ENCODE measurements around the gene PDCD7.
"Not testable (repeated sequence)": the region's sequence is repeated elsewhere in the genome, so short reads cannot be mapped to it uniquely, and the experiment has no call there.

Gene PDCD7

DNA sequence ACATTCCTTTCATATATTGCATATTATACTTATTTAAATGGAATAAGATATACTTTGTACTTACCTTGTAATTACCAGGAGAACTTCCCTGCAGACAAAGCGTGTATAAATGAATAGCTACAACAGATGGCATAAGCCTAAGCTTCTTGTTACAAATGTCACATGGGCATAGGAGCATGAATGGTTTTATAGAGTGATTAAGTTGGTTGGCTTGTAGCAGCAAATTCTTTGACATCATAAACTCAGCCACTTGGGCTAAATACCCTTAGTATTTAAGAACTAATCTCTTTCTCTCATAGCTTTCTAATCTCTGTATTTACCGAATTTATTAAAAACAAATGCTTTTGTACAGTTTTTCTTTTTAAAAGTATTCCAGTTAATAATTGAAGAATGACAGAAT, 18.5 kb downstream of the PDCD7 start, which contains the start of gene UBAP1L:
UBAP1L (minus strand) TSS at position 115 of the 400 bp plus-strand sequence. CDS start 8,985 bp downstream, outside the sequence.
- Histone ChIP-seq H3K4me3 (ENCODE audit: low read length) (no peak within 1 kb of the TSS), H3K9ac (ENCODE audit: low read depth, low read length) (no peak within 1 kb of the TSS), H3K4me1 (ENCODE audit: insufficient read depth, low read length) (no peaks in the 10 kb centered on the region), H3K27ac (ENCODE audit: low read length) (no peak within 1 kb of the TSS), H3K27me3 (ENCODE audit: insufficient read depth, low read length) (no peaks in the 10 kb centered on the region), H3K36me3 (ENCODE audit: insufficient read depth, low read depth, low read length) (peaks cover 60% of the 10 kb centered on the region), H3K9me3 (ENCODE audit: insufficient read depth, low read depth, low read length) (no peaks in the 10 kb centered on the region)

GRCh38 chr15:65110676-65111292, 22.8 kb downstream of the PDCD7 start:
- Histone ChIP-seq H3K36me3 (ENCODE audit: insufficient read depth, low read depth, low read length) (peaks cover 25% of the 10 kb centered on the region), H3K27me3 (ENCODE audit: insufficient read depth, low read length) (no peaks in the 10 kb centered on the region), H3K4me1 (ENCODE audit: insufficient read depth, low read length) (no peaks in the 10 kb centered on the region), H3K9ac (ENCODE audit: low read depth, low read length) (no peak overlapping the region), H3K27ac (ENCODE audit: low read length) (no peak overlapping the region), H3K4me3 (ENCODE audit: low read length) (no peak overlapping the region), H3K9me3 (ENCODE audit: insufficient read depth, low read depth, low read length) (no peaks in the 10 kb centered on the region)

GRCh38 chr15:65106011-65106590, 27.5 kb downstream of the PDCD7 start:
- no peaks in the 10 kb centered on the region for H3K4me1 ChIP-seq (ENCODE audit: insufficient read depth, low read length)
- H3K4me3 ChIP-seq (ENCODE audit: low read length) = no peak overlapping the region
- no peaks in the 10 kb centered on the region; the same call in 1 of the 2 replicates for H3K27me3 ChIP-seq (ENCODE audit: insufficient read depth, low read length)
- H3K9me3 ChIP-seq (ENCODE audit: insufficient read depth, low read depth, low read length) = no peaks in the 10 kb centered on the region
- H3K9ac ChIP-seq (ENCODE audit: low read depth, low read length) = no peak overlapping the region
- H3K27ac ChIP-seq (ENCODE audit: low read length) = no peak overlapping the region
- H3K36me3 ChIP-seq (ENCODE audit: insufficient read depth, low read depth, low read length) = no peaks in the 10 kb centered on the region

- H3K4me3 ChIP-seq (ENCODE audit: low read length) = no peak overlapping the region
- no peaks in the 10 kb centered on the region for H3K4me1 ChIP-seq (ENCODE audit: insufficient read depth, low read length)
- H3K9ac ChIP-seq (ENCODE audit: low read depth, low read length) = no peak overlapping the region
- H3K27me3 ChIP-seq (ENCODE audit: insufficient read depth, low read length) = no peaks in the 10 kb centered on the region; the same call in 1 of the 2 replicates
- no peak overlapping the region for H3K27ac ChIP-seq (ENCODE audit: low read length)
- no peaks in the 10 kb centered on the region for H3K36me3 ChIP-seq (ENCODE audit: insufficient read depth, low read depth, low read length)
- no peaks in the 10 kb centered on the region for H3K9me3 ChIP-seq (ENCODE audit: insufficient read depth, low read depth, low read length)
Measured at GRCh38 chr15:65105038-65105437, 28.6 kb downstream of the PDCD7 start.

DNA sequence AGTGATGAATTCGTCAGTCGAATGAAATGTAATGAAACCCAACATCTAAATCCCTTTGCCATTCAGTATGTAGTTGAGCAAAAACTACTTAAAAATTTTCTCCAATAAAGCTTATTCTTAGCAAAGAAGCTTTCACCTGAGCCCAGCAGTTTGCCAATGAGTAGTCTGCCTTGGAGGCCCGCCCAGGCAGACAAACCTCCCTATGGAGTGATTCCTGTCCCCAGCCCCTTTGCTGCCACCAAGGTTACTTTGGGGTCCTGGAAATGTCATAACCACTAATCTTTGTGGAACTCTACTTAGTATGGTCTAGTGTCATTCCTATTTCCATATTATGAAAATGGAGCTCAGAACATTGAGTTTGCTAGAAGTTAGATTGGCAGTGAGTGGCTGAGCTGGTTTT, 30.7 kb downstream of the PDCD7 start:
- no peak overlapping the region for H3K27ac ChIP-seq (ENCODE audit: low read length)
- no peaks in the 10 kb centered on the region for H3K9me3 ChIP-seq (ENCODE audit: insufficient read depth, low read depth, low read length)
- H3K36me3 ChIP-seq (ENCODE audit: insufficient read depth, low read depth, low read length) = peaks cover 15% of the 10 kb centered on the region; the same call in 1 of the 2 replicates
- no peak overlapping the region for H3K9ac ChIP-seq (ENCODE audit: low read depth, low read length)
- H3K4me1 ChIP-seq (ENCODE audit: insufficient read depth, low read length) = no peaks in the 10 kb centered on the region
- H3K4me3 ChIP-seq (ENCODE audit: low read length) = no peak overlapping the region
- no peaks in the 10 kb centered on the region; the same call in 1 of the 2 replicates for H3K27me3 ChIP-seq (ENCODE audit: insufficient read depth, low read length)

GRCh38 chr15:65101891-65102708, 31.5 kb downstream of the PDCD7 start:
- Histone ChIP-seq H3K36me3 (ENCODE audit: insufficient read depth, low read depth, low read length) (peaks cover 16% of the 10 kb centered on the region; the same call in 1 of the 2 replicates), H3K9ac (ENCODE audit: low read depth, low read length) (no peak overlapping the region), H3K27me3 (ENCODE audit: insufficient read depth, low read length) (no peaks in the 10 kb centered on the region; the same call in 1 of the 2 replicates), H3K9me3 (ENCODE audit: insufficient read depth, low read depth, low read length) (no peaks in the 10 kb centered on the region), H3K27ac (ENCODE audit: low read length) (no peak overlapping the region), H3K4me3 (ENCODE audit: low read length) (no peak overlapping the region), H3K4me1 (ENCODE audit: insufficient read depth, low read length) (no peaks in the 10 kb centered on the region)

DNA sequence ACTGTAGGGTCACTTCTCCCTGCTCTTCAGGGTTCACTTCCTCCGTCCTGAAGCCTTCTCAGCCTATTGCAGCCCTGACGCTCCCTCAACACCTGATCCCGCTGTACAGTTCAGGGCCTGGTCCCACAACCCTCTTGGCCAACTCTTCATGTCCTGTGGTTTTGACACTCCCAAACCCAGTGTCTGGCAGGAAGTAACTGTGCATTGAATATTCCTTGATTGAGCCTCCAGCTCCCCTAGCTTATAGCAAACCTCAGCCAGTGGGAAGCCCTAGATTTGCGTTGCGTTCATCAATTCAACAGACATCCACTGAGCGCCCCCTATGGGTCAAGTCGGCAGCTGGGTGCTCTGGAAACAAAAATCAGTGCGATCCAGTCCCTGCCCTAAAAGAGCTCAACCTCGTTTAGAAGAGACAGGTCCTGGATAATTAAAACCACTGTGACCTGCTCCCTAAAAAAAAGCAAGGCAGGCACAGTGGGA, 32.2 kb downstream of the PDCD7 start:
- Histone ChIP-seq H3K9me3 (ENCODE audit: insufficient read depth, low read depth, low read length) (no peaks in the 10 kb centered on the region), H3K4me3 (ENCODE audit: low read length) (no peak overlapping the region), H3K27ac (ENCODE audit: low read length) (no peak overlapping the region), H3K4me1 (ENCODE audit: insufficient read depth, low read length) (no peaks in the 10 kb centered on the region), H3K9ac (ENCODE audit: low read depth, low read length) (no peak overlapping the region), H3K27me3 (ENCODE audit: insufficient read depth, low read length) (no peaks in the 10 kb centered on the region; the same call in 1 of the 2 replicates), H3K36me3 (ENCODE audit: insufficient read depth, low read depth, low read length) (peaks cover 16% of the 10 kb centered on the region; the same call in 1 of the 2 replicates)

DNA sequence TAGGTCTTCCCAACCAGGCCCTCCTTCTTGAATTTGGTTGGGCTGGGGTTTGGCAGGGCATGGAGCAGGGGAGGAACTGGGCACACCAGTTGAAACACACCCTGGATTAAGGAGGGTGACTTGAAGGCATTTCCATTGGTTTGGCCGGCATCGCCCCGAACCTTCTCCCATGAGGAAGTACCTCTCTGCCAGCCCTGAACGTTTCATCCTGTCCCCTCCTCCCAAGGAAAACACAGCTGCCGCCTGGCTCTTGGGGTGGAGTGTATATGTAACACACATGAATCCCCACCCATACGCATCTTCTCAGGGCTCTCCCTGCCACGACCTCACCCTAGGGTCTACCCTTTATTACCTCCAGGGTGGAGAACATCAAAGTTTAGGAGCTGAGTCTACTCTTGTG, 33.2 kb downstream of the PDCD7 start:
- Histone ChIP-seq H3K4me3 (ENCODE audit: low read length) (no peak overlapping the region), H3K9me3 (ENCODE audit: insufficient read depth, low read depth, low read length) (no peaks in the 10 kb centered on the region), H3K27ac (ENCODE audit: low read length) (no peak overlapping the region), H3K36me3 (ENCODE audit: insufficient read depth, low read depth, low read length) (peaks cover 16% of the 10 kb centered on the region; the same call in 1 of the 2 replicates), H3K27me3 (ENCODE audit: insufficient read depth, low read length) (no peaks in the 10 kb centered on the region; the same call in 1 of the 2 replicates), H3K4me1 (ENCODE audit: insufficient read depth, low read length) (no peaks in the 10 kb centered on the region), H3K9ac (ENCODE audit: low read depth, low read length) (no peak overlapping the region)

- H3K36me3 ChIP-seq (ENCODE audit: insufficient read depth, low read depth, low read length) = peaks cover 16% of the 10 kb centered on the region; the same call in 1 of the 2 replicates
- not testable (repeated sequence) for H3K9ac ChIP-seq (ENCODE audit: low read depth, low read length); H3K27me3 ChIP-seq (ENCODE audit: insufficient read depth, low read length); H3K9me3 ChIP-seq (ENCODE audit: insufficient read depth, low read depth, low read length); H3K4me3 ChIP-seq (ENCODE audit: low read length); H3K27ac ChIP-seq (ENCODE audit: low read length); H3K4me1 ChIP-seq (ENCODE audit: insufficient read depth, low read length)
Measured at GRCh38 chr15:65099801-65100200, 33.8 kb downstream of the PDCD7 start.

- no peaks in the 10 kb centered on the region for H3K4me1 ChIP-seq (ENCODE audit: insufficient read depth, low read length)
- H3K27ac ChIP-seq (ENCODE audit: low read length) = no peak overlapping the region
- H3K9me3 ChIP-seq (ENCODE audit: insufficient read depth, low read depth, low read length) = no peaks in the 10 kb centered on the region
- H3K36me3 ChIP-seq (ENCODE audit: insufficient read depth, low read depth, low read length) = peaks cover 16% of the 10 kb centered on the region; the same call in 1 of the 2 replicates
- H3K27me3 ChIP-seq (ENCODE audit: insufficient read depth, low read length) = no peaks in the 10 kb centered on the region; the same call in 1 of the 2 replicates
- H3K9ac ChIP-seq (ENCODE audit: low read depth, low read length) = no peak overlapping the region
- H3K4me3 ChIP-seq (ENCODE audit: low read length) = no peak overlapping the region
Measured at GRCh38 chr15:65099336-65099735, 34.3 kb downstream of the PDCD7 start.

DNA sequence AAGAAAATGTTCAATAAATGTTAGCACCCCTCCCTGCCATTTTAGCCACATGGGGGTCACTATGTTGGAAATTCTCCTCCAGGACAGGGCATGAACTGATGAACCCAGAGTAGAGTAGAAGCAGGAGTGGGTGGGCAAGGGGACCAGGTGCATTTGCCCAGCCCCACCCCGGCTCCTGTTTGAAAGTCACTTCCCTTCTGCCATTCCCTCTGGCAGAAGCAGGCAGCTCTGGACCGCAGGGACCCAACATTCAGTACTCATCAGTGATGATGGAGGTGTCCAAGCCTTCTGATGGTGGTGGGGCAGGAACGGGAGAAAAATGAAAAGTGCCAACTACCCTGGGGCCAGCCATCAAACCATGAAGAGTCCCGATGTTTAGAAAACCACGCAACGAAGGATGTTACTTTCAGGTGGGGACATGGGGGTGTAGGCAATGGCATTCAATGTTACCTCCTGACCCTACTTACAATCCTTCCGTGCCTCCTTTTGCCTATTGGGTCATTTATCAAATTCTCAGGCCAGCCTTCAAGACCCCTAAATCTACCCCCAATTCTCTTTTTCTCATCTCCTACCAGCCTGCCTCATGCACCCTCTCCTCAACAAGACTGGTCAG, 35.9 kb downstream of the PDCD7 start:
- peaks cover 16% of the 10 kb centered on the region; the same call in 1 of the 2 replicates for H3K36me3 ChIP-seq (ENCODE audit: insufficient read depth, low read depth, low read length)
- no peaks in the 10 kb centered on the region; the same call in 1 of the 2 replicates for H3K27me3 ChIP-seq (ENCODE audit: insufficient read depth, low read length)
- no peaks in the 10 kb centered on the region for H3K9me3 ChIP-seq (ENCODE audit: insufficient read depth, low read depth, low read length)
- no peak overlapping the region for H3K9ac ChIP-seq (ENCODE audit: low read depth, low read length)
- no peaks in the 10 kb centered on the region for H3K4me1 ChIP-seq (ENCODE audit: insufficient read depth, low read length)
- no peak overlapping the region for H3K4me3 ChIP-seq (ENCODE audit: low read length)
- H3K27ac ChIP-seq (ENCODE audit: low read length) = no peak overlapping the region
